ENCODE measurements around the gene ABLIM3. TPM values are rescaled to one million over a fixed set of nuclear protein-coding genes. Genes with fewer than 3 reads are reported as not detected.
"Not testable (repeated sequence)": the region's sequence is repeated elsewhere in the genome, so short reads cannot be mapped to it uniquely, and the experiment has no call there.

ABLIM3 gene
- total RNA-seq, 1 donor from 2014 or later: not detected

DNA sequence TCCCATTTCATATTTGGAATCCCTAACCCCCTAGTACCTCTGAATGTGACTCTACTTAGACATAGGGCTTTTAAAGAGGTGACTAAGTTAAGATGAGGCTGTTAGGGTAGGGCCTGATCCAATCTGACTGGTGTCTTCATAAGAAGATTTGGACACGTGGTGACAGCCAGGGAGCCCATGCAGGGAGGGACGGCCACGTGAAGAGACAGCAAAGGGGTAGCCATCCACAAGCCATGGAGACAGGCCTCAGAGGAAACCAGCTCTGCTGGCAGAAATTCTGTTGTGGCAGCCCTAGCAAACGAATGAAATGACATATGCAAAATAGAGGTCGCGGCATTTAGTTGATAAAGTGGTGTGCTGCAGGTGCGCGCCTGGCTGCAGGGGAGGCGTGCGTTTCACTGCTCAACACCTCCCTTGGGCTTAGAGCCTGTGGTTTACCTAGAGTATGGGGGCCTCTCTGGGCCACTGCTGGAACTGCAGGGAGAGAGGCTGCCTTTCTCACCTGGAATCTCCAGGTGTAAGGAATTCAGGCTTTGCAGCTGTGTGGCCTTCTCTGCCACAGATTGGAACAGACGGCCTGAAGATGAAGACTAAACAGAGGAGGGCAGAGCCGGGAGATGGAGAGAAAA lies 123.3 kb downstream of the ABLIM3 start:
- Mint-ChIP-seq H3K4me3 (no peak overlapping the region), H3K9me3 (no peaks in the 10 kb centered on the region), H3K27ac (no peak overlapping the region), H3K4me1 (no peaks in the 10 kb centered on the region), H3K36me3 (ENCODE audit: low read depth) (no peaks in the 10 kb centered on the region), H3K27me3 (peaks cover 28% of the 10 kb centered on the region)
- intact Hi-C loops (cut with micrococcal nuclease): loop anchor here (1.0 to 10.0 kb wide), 2 partner anchors 123 to 820 kb away; partner anchors contain the start of gene ABLIM3
- DNase-seq: peak; percentile 80

DNA sequence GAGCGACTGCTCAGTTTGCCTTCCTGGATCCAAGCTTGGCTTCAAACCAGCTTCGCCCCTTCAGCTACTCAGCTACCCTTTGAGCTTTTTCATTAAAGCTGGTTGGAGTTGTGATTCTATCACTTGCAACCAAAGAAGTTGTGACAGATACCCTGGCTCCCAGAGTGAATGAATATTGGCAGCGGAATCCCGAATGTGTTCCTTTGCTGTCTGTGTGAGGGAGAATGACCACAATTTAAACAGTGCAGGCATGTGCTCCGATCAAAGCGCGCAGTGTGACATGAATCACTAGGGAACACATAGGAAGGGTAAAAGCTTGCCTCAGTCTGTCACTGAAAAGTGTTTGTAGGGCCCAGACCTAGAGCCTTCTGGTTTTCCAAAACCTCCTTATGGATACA lies 123.8 kb downstream of the ABLIM3 start:
- no peaks in the 10 kb centered on the region for H3K9me3 Mint-ChIP-seq
- H3K36me3 Mint-ChIP-seq (ENCODE audit: low read depth): no peaks in the 10 kb centered on the region
- intact Hi-C loops (cut with micrococcal nuclease): loop anchor here (10.0 kb wide), 1 partner anchor 820 kb away; no protein-coding TSS in a partner anchor
- no peak overlapping the region for H3K4me3 Mint-ChIP-seq
- no peak overlapping the region for H3K27ac Mint-ChIP-seq
- DNase-seq: no peak
- H3K4me1 Mint-ChIP-seq: no peaks in the 10 kb centered on the region
- peaks cover 28% of the 10 kb centered on the region for H3K27me3 Mint-ChIP-seq

DNA sequence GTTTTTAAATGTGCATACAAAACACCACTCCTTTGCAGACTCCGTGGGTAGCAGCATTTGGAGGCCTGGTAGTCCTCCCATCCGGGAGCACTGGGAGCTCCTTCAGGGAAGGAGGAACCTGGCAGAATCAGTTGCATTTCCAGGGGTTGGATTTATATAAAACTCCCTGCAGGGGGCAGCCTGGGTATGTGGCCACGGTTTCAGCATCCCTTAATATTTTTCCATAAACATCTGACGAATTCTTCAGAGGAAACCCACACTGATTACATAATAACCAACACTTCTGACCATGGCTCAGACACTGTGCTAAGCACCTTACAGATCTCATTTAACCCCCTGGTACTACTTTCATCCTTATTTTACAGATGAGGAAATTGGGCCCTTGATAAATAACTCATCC lies 124.3 kb downstream of the ABLIM3 start:
- Mint-ChIP-seq H3K27me3 (peaks cover 32% of the 10 kb centered on the region), H3K4me1 (no peaks in the 10 kb centered on the region), H3K36me3 (ENCODE audit: low read depth) (no peaks in the 10 kb centered on the region), H3K9me3 (no peaks in the 10 kb centered on the region), H3K27ac (no peak overlapping the region), H3K4me3 (no peak overlapping the region)
- intact Hi-C loops (cut with micrococcal nuclease): loop anchor here (10.0 kb wide), 1 partner anchor 821 kb away; no protein-coding TSS in a partner anchor
- DNase-seq: no peak

DNA sequence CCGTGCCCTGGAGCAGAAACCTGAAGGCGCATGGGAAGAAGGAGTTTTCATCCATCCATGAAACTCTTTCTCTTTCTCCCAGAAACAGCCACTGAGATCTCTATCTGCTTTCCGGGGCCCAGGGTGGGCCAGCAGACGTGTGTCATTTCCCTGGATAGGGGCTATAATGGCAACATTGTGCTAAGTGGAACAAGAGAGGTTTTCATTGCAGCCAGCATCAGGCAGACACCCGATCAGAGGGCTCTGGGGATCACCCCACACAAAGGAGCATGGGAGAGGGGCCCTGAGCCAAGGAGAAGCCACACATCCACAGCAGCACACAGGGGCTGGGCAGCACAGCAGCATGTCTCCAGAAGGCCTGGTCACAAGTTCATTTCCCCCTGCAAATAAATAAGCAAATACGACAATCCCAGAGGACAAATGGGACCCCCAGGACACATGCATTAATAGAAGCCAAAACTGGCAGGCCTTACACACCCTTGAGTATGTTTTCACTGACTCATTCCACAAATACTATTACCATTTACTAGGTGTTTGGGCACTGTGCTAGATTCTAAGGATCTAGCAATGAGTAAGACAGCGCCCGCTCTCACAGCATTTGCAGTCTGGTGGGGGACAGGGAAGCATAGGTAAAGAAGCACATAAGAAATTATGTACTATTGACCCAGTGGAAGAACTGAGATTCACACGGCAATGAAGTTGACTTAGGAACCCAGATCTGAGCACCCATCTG lies 126.1 kb downstream of the ABLIM3 start:
- Mint-ChIP-seq H3K27ac (no peak overlapping the region), H3K4me3 (no peak overlapping the region), H3K4me1 (peaks cover 6% of the 10 kb centered on the region), H3K36me3 (ENCODE audit: low read depth) (no peaks in the 10 kb centered on the region), H3K27me3 (peaks cover 44% of the 10 kb centered on the region), H3K9me3 (no peaks in the 10 kb centered on the region)
- intact Hi-C loops (cut with micrococcal nuclease): loop anchor here (10.0 kb wide), 1 partner anchor 823 kb away; no protein-coding TSS in a partner anchor
- no peak for DNase-seq

DNA sequence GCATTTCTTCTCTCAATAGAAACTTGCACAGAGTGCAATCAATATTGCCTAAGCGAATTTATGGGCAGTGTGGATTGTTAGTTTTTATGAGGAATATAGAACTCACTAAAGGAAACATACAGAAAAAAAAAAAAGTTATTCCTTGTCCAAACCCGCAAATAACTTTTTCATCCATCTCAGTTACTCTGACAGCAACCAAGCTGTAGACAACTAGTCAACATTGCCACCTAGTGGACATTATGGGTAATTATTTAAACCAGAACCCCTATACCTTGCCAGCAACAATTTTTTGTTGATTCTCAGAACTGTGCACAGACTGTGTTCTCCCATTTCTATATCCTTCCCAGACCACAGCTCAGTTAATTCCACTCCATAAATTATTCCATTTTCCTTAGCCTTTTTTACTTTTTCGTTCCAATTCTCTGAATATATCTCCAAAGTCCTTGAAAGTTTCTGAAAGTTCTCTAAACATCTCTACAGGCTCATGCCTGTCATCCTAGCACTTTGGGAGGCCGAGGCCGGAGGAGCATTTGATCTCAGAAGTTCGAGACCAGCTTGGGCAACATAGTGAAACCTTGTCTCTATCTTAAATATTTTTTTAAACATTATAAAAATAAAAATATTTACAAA lies 127.8 kb downstream of the ABLIM3 start:
- intact Hi-C loops (cut with micrococcal nuclease): loop anchor here (1.0 to 10.0 kb wide), 3 partner anchors 128 to 824 kb away; partner anchors contain the start of gene ABLIM3
- DNase-seq: peak; percentile 70
- Mint-ChIP-seq H3K4me3 (no peak overlapping the region), H3K27ac (no peak overlapping the region), H3K36me3 (ENCODE audit: low read depth) (no peaks in the 10 kb centered on the region), H3K4me1 (peaks cover 6% of the 10 kb centered on the region), H3K9me3 (no peaks in the 10 kb centered on the region), H3K27me3 (peaks cover 55% of the 10 kb centered on the region)

DNA sequence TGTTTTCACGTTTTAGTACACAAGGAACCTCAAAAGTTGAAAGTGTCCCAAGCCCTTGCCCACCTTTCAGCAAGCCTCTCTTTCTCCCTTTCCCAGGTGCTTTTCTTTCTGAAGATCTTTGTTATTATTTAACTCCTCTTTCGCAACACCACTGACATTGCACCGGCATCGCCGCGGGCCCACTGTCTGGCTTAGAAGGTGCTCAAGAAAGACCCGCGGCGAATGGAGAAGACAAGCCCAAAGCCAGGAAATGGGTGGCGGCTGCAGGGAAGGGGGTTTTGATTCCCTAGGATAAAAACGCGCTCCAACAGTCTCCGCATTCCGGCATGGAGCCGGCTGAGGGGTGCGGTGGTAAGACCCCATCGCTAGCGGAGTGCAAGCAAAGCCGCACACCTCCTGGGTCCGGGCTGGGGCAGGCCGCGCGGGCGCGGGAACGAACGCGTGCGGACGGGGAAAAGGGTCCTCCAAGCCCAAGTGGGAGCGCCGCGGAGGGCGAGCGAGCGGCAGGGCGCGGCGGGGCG lies 130.0 kb downstream of the ABLIM3 start:
- H3K4me3 Mint-ChIP-seq: peak overlapping the region; percentile 63
- H3K27ac Mint-ChIP-seq: no peak overlapping the region
- H3K4me1 Mint-ChIP-seq: peaks cover 6% of the 10 kb centered on the region
- no peaks in the 10 kb centered on the region for H3K9me3 Mint-ChIP-seq
- no peaks in the 10 kb centered on the region for H3K36me3 Mint-ChIP-seq (ENCODE audit: low read depth)
- intact Hi-C loops (cut with micrococcal nuclease): no loop called here
- no peak for DNase-seq
- H3K27me3 Mint-ChIP-seq: peaks cover 58% of the 10 kb centered on the region

DNA sequence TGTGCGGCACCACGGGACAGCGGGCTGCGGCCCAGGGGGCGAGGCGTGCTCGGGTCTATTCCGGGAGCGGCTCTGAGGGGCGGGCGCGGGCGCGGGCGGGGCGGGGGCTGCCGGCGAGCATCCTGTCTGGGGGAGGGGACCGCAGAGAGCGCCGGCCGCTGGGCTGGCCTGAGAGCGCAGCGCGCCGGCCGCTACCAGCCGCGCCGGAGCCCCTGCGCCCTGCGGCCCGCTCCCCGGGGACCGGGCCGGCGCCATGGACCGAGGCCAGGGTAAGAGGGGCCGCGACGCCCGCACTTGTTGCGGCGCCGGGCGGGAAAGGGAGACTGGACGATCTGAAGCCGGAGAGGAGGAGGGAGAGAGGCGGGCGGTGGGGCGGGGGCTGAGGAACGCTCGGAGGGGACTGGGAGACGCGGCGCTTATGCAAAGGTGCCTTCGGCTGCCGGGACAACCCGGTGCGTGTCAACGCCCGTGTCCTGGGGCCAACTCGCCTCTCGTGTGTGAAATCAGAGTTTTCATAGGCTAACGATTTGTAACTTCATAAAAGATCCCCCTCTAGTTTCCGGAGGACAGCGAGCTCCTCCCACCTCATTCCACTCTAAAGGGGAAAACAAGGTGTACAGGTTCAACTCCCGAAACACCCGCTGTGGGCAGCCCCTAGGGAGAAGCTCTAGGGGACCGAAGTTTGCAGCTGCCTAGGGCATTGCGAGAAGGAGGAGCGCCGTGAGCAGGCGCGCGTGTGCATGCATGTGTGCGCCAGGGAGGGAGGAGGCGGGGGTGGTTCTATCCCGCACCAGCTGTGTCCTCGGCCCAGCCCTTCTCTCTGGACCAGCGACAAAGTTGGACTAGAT lies 130.6 kb downstream of the ABLIM3 start, which contains the start of gene AFAP1L1:
Gene AFAP1L1 (plus strand): TSS at position 144 of the 848 bp plus-strand sequence. CDS start 110 bp downstream, at position 254.
- intact Hi-C loops (cut with micrococcal nuclease): no loop called here
- Mint-ChIP-seq H3K4me3 (peak within 1 kb of the TSS; percentile 82), H3K27ac (no peak within 1 kb of the TSS), H3K36me3 (ENCODE audit: low read depth) (no peaks in the 10 kb centered on the region), H3K27me3 (peaks cover 64% of the 10 kb centered on the region), H3K4me1 (peaks cover 6% of the 10 kb centered on the region), H3K9me3 (no peaks in the 10 kb centered on the region)
- DNase-seq: peak; percentile 66

DNA sequence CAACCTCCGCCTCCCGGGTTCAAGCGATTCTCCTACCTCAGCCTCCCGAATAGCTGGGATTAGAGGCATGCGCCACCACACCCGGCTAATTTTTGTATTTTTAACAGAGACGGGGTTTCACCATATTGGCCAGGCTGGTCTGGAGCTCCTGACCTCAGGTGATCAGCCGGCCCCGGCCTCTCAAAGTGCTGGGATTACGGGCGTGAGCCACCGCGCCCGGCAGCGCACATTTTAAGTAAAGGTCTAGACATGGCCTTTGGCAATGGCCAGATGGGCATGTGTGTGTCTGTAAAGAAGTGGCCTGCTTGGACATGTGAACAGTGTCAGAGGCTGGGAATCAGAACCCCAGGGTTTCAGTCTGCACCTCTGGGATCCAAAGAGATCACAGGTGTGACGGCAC lies 131.5 kb downstream of the ABLIM3 start:
- H3K27ac Mint-ChIP-seq; H3K4me1 Mint-ChIP-seq; H3K36me3 Mint-ChIP-seq (ENCODE audit: low read depth); H3K4me3 Mint-ChIP-seq; H3K9me3 Mint-ChIP-seq; intact Hi-C loops (cut with micrococcal nuclease); DNase-seq: not testable (repeated sequence)
- H3K27me3 Mint-ChIP-seq: peaks cover 68% of the 10 kb centered on the region

DNA sequence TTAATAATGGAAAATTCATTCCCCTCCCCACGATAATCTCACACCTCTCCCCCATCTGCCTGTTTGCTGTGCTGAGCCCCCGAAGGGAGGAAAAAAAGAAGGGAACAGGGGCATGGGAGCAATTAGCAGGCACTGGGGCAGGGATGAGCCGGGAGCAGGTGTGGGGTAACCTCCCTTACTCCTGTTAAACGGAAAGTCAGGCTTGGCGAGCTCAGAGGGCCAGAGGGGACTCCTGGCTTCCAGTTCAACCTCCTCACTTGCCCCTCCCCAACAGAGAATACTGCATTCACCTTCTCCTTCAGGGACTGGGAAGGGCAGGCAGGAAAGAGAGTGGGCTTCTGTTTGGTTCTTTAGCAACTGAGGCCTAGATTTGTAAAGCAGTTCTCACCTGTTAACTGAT lies 131.9 kb downstream of the ABLIM3 start:
- H3K27me3 Mint-ChIP-seq: peaks cover 68% of the 10 kb centered on the region
- intact Hi-C loops (cut with micrococcal nuclease): no loop called here
- H3K9me3 Mint-ChIP-seq: no peaks in the 10 kb centered on the region
- no peak overlapping the region for H3K4me3 Mint-ChIP-seq
- no peaks in the 10 kb centered on the region for H3K36me3 Mint-ChIP-seq (ENCODE audit: low read depth)
- DNase-seq: no peak
- H3K27ac Mint-ChIP-seq: no peak overlapping the region
- peaks cover 6% of the 10 kb centered on the region for H3K4me1 Mint-ChIP-seq

DNA sequence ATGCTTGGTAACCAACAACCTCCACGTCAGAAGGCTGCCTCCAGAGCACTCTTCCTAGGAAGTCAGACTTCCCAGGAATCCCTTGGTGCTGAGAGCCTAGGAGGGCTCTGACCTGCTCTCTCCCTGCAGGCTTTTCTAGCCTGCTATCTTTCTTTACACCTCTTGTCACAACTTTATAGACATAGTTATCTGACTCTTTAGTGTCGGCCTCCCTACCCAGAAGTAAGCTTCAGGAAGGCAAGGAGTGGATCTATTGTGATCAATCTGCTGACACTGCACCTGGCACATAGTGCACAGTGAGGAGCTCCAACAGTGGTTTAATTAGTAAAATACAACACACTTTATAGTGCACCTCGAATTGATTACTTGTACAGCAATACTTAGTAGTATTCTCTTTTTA lies 132.7 kb downstream of the ABLIM3 start:
- no peak for DNase-seq
- no peaks in the 10 kb centered on the region for H3K9me3 Mint-ChIP-seq
- no peaks in the 10 kb centered on the region for H3K36me3 Mint-ChIP-seq (ENCODE audit: low read depth)
- H3K27me3 Mint-ChIP-seq: peaks cover 71% of the 10 kb centered on the region
- H3K4me1 Mint-ChIP-seq: peaks cover 6% of the 10 kb centered on the region
- intact Hi-C loops (cut with micrococcal nuclease): no loop called here
- H3K4me3 Mint-ChIP-seq: no peak overlapping the region
- no peak overlapping the region for H3K27ac Mint-ChIP-seq

DNA sequence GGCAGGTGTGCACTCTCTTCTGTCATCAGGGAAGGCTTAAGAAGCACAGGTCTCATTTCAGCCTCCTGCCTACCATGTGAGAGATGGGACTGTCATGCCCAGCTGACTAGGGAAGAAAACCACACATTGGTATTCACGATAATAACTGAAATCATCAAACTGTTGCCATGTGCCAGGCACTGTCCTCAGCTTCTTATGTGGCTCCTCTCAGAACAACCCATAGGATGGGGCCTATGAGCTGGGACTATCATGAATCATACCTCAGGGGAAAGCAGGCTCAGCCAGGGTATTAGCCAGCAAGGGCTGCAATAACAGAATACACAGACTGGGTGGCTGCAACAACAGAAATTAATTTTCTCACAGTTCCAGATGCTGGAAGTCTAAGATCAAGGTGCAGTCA lies 133.6 kb downstream of the ABLIM3 start:
- peaks cover 6% of the 10 kb centered on the region for H3K4me1 Mint-ChIP-seq
- H3K27me3 Mint-ChIP-seq: peaks cover 73% of the 10 kb centered on the region
- H3K4me3 Mint-ChIP-seq: no peak overlapping the region
- H3K27ac Mint-ChIP-seq: no peak overlapping the region
- H3K36me3 Mint-ChIP-seq (ENCODE audit: low read depth): no peaks in the 10 kb centered on the region
- intact Hi-C loops (cut with micrococcal nuclease): no loop called here
- no peak for DNase-seq
- H3K9me3 Mint-ChIP-seq: no peaks in the 10 kb centered on the region

DNA sequence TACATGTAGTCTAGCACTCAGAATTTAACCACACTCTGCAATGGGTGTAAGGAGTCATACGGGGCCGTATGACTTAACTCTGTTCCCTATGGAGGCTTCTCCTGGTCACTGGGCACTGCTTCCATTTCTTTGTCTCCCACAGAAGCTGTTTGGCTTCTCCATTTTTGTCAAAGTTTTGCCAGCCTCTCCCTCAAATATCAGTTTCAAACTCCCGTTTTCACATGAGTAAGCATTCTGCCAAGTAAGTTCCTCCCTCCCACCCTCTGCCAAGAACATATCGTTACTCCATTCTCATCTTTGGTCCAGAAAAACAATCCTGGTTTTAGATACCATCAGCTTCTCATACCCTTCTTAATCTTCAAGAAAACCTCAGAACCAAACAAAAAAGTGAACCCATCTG lies 136.5 kb downstream of the ABLIM3 start:
- DNase-seq: no peak
- H3K9me3 Mint-ChIP-seq: no peaks in the 10 kb centered on the region
- no peaks in the 10 kb centered on the region for H3K36me3 Mint-ChIP-seq (ENCODE audit: low read depth)
- no peak overlapping the region for H3K4me3 Mint-ChIP-seq
- H3K27ac Mint-ChIP-seq: no peak overlapping the region
- no peaks in the 10 kb centered on the region for H3K4me1 Mint-ChIP-seq
- intact Hi-C loops (cut with micrococcal nuclease): no loop called here
- peaks cover 52% of the 10 kb centered on the region for H3K27me3 Mint-ChIP-seq

DNA sequence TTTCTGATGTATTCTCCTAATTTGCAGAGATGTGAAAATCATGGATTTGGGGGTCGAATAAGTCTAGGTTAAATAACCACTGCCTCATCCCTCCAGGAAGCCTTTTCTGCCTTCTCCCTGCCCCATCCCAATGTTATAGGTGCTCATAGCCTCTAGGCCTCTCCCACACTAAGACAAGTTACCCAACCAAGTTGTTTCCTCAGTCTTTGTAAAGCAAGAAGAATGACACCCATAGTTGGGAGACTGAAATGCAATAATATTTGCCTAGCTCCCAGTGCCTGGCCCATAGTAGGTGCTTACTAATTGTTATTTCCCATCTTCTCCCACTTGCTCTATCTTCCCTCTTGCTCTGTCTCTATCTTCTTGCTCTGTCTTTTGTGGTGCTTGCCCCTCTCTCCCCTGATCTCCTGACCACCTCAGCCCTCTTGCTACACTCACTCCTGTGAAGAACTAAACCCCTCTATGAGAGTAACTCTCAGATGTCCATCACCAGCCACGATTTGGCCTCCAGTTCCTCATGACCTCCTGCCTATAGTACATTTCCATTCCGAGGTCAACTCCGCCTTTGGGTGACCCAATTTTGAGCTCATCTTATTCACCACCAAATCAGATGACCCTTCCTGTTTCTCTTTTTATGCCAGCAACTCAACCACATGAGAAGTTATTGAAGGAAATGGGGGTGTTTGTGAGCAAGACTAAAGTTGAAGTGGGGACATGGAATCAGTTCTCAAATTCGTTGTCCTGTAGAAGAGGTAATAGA lies 137.3 kb downstream of the ABLIM3 start:
- no peaks in the 10 kb centered on the region for H3K9me3 Mint-ChIP-seq
- H3K4me1 Mint-ChIP-seq: no peaks in the 10 kb centered on the region
- H3K27me3 Mint-ChIP-seq: peaks cover 44% of the 10 kb centered on the region
- H3K36me3 Mint-ChIP-seq (ENCODE audit: low read depth): no peaks in the 10 kb centered on the region
- H3K4me3 Mint-ChIP-seq: no peak overlapping the region
- intact Hi-C loops (cut with micrococcal nuclease): no loop called here
- no peak for DNase-seq
- H3K27ac Mint-ChIP-seq: no peak overlapping the region

Measured in activated CD4-positive, alpha-beta T cell treated with anti-CD3 and anti-CD28 coated beads, Interleukin-2, amount 10 ng/mL, durations not matched to agents 24 days and 14 days (primary cell).